ENCODE results near the gene TBC1D14.

DNA sequence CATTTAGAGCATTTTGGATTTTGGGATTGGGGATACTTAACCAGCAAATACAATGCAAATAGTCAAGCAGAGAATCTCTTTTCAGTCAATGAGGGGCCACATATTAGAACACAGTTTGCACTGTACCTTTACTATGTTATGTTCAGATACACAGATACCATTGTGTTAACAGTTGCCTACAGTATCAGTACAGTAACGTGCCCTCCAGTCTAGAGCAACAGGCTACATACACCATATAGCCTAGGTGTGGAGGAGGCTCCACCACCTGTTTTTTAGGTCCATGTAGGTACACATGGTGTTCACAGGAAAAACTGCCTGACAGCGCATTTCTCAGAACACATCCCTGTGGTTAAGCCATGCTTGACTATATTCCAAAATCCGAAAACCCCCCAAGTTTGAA is 149.2 kb downstream of the TBC1D14 start:
- TF ChIP-seq POLR2A (IDR thresholded peaks at IDR 0.05; ENCODE audit: low read depth, low read length) (no peak; the same call in 1 of the 2 replicates), POLR2AphosphoS5 (IDR thresholded peaks at IDR 0.05; ENCODE audit: low read depth, low read length) (peak; percentile 40; the same call in 1 of the 2 replicates), TAF1 (IDR thresholded peaks at IDR 0.05; ENCODE audit: low read depth, low read length) (no peak), SPI1 (IDR thresholded peaks at IDR 0.05; ENCODE audit: low read depth, low read length) (no peak), PAX5 (IDR thresholded peaks at IDR 0.05; ENCODE audit: insufficient read depth, low read length, severe bottlenecking) (no peak)

All from GM12891 (cell line).